GM21717 (cell line): Measurements from ENCODE around the gene OR56B1.
A peak's percentile ranks its signal among the peaks of the same experiment; 100 is the strongest.
"Not testable (repeated sequence)": the region's sequence is repeated elsewhere in the genome, so short reads cannot be mapped to it uniquely, and the experiment has no call there.

Experiments used
- ATAC-seq: cut with Tn5 transposase; IDR thresholded peaks from one replicate; pipeline ENCODE4 v1.9.1; 2021; ENCODE audit warnings: mild to moderate bottlenecking, moderate library complexity; ENCODE audit not compliant: unreplicated experiment

OR56B1 gene, protein sequence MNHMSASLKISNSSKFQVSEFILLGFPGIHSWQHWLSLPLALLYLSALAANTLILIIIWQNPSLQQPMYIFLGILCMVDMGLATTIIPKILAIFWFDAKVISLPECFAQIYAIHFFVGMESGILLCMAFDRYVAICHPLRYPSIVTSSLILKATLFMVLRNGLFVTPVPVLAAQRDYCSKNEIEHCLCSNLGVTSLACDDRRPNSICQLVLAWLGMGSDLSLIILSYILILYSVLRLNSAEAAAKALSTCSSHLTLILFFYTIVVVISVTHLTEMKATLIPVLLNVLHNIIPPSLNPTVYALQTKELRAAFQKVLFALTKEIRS

DNA sequence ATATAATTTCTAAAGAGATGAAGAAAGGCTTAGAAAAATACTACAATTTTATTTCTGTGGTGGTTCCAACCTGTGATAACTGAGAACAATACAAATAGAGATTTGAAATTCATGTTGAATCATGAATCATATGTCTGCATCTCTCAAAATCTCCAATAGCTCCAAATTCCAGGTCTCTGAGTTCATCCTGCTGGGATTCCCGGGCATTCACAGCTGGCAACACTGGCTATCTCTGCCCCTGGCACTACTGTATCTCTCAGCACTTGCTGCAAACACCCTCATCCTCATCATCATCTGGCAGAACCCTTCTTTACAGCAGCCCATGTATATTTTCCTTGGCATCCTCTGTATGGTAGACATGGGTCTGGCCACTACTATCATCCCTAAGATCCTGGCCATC lies at the start of gene OR56B1:
OR56B1 (plus strand) TSS at position 53 of the 400 bp plus-strand sequence; CDS start at position 122, 69 bp downstream.
- no peak for ATAC-seq

DNA sequence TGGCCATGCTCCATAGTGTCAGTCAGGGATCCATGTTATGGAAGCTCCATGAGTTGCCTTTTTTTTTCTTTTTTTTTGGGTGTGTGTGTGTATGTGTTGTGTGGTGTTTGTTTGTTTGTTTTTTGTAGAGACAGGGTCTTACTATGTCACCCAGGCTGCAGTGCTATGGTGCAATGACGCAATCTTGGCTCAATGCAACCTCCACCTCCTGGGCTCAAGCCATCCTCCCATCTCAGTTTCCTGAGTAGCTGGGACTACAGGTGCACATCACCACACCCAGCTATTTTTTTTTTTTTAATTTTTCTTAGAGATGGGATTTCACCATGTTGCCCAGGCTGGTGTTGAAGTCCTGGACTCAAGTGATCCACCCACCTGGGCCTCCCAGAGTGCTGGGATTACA lies 47.8 kb upstream of the OR56B1 start:
- no peak for ATAC-seq

DNA sequence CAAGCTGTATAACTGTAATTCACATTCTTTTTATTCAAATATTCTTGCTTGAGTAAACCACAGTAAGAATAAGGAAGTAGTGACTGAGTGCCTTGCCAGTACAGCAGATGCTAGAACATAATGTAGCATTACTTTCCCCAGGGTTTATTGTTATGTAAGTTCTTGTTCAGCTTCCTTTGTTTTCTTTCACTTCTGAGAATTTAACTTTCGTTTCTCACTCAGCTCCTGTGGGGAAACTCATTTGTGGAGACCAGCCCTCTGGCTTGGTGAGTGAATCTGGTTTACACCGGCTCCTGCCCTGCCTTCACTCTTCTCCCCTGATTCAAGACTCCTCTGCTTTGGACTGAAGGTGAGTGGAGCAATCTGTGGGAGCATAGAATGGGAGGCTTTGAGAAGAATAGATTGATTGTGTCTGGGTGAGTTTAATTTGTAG lies 46.7 kb upstream of the OR56B1 start, which contains the start of gene TRIM22:
TRIM22 (plus strand) TSS at position 240 of the 433 bp plus-strand sequence. CDS start 6,443 bp downstream, outside the sequence.
- peak; percentile 85 for ATAC-seq

DNA sequence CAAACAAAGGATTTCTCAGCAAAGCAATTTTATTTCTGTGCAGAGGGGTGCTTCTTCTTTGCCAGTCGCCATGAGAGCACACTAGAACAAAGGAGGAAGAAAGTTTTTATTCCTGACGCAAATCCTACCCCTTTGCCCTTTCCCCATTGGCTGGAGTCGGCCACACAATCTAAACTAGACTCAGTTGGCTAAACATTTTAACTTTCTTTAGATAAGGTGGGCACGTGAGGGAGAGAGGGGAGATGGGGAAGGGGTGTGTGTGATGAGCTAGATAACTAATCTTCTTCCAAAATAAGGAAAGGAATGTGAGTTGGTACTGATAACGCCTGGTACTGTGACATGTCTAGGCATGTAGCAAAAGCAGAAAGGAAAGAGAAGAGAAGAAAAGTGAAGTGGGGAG lies 46.0 kb upstream of the OR56B1 start:
- no peak for ATAC-seq

DNA sequence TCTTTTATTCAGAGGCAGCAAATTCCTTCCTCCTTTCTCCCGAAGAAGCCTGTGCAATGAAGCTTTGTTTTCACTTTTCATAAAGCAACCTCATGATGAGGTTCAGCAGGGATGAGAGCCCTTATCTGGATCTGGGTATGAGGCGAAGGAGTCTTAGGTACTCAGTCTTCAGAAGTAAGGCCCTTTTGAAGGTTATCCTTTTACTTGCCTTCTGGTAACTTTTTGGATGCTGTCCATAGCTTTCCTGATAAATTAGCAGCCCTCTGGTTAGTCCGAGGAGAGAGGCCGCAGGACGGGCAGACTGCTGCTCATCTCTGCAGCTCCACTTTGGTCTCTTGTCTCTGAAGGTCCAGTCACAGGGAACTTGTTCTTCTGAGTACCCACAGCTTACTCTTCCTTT lies 45.5 kb upstream of the OR56B1 start:
- ATAC-seq = no peak

DNA sequence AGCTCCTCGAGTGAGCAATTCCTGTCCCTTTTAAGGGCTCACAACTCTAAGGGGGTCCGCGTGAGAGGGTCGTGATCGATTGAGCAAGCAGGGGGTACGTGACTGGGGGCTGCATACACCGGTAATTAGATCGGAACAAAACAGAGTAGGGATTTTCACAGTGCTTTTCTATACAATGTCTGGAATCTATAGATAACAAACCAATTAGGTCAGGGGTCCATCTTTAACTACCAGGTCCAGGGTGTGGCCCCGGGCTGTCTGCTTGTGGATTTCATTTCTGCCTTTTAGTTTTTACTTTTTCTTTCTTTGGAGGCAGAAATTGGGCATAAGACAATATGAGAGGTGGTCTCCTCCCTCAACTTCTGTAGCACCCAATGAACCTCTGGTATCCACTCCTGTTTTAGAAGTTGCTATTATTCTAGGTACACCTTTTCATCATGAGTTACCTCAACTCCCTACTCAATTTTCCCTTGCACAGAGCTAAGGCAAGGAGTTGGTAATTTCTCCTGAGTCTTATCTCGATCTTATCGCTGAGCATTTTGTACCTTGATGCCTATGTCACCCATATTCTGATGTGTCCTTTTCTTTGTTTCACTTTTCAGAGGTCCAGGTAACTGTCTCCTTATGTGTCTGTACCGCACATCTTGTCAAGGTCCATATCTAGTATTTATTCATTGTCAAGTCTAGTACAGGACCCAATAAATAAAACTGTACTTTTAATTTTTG lies 44.8 kb upstream of the OR56B1 start:
- ATAC-seq = not testable (repeated sequence)

DNA sequence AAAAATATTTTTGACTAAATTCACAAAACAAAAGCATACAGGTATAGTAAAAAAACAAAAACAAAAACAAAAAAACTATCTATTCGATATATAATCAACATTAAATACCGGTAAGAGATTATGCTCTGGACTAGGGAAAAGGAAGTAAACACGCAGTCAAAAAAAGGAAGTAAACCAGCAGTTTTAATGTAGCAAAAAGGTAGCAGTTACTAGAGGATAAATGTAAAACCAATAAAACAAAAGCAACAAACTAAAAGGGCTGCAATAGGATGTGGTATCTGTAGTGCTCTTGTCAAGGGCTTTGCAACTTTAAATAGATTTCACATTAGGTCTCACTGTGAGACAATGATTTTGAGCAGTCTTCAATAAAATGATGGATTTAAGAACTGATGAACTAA lies 44.3 kb upstream of the OR56B1 start:
- ATAC-seq = no peak

DNA sequence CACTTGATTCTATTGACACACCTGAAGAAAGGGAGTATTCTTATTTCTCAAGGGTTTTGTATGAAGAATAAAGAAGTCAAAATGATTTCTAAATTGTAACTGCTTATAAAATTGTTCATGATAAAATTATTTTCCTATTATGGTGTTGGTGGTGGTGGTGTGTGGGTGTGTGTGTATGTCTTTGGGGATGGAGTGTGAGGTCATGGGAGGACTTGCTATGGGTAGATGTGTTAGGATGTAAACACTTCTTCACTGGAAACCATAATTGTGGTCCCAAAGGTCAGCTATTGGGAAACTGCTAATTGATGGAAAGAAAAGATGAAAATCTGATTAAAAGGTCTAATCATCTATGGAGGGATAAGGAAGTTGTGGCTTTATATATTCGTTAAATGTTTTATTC lies 41.6 kb upstream of the OR56B1 start:
- no peak for ATAC-seq

DNA sequence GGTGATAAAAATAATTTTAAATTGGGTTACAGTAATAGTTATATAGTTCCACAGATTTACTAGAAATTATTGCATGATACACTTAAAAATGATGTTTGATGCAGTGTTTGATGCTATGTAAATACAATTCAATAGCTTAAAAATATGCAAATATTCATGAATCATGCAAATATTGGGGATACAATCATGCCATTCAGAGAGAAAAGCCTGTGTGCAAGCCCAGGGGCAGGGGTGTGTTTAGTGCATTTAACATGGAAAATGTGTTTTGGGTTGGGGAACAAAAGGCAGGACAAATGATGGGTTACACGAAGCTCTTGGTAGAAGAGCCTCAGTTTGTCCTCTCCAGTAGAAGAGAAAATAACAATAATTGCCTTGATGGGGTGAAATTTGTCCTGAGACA lies 40.7 kb upstream of the OR56B1 start:
- ATAC-seq = no peak

DNA sequence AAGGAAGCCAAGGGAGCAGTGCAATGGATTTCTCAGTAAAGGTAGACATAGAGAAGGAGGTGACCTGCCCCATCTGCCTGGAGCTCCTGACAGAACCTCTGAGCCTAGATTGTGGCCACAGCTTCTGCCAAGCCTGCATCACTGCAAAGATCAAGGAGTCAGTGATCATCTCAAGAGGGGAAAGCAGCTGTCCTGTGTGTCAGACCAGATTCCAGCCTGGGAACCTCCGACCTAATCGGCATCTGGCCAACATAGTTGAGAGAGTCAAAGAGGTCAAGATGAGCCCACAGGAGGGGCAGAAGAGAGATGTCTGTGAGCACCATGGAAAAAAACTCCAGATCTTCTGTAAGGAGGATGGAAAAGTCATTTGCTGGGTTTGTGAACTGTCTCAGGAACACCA lies 40.0 kb upstream of the OR56B1 start:
- no peak for ATAC-seq

DNA sequence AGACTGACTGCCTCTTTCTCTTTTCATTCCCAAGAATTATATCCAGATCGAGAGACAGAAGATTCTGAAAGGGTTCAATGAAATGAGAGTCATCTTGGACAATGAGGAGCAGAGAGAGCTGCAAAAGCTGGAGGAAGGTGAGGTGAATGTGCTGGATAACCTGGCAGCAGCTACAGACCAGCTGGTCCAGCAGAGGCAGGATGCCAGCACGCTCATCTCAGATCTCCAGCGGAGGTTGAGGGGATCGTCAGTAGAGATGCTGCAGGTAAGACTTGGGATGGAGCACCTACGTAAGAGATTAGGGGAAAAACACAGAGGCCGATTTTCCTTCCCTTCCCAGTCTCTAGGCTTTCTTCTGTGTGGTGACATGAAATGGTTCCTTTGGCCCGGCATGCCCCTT lies 38.0 kb upstream of the OR56B1 start:
- ATAC-seq = no peak

DNA sequence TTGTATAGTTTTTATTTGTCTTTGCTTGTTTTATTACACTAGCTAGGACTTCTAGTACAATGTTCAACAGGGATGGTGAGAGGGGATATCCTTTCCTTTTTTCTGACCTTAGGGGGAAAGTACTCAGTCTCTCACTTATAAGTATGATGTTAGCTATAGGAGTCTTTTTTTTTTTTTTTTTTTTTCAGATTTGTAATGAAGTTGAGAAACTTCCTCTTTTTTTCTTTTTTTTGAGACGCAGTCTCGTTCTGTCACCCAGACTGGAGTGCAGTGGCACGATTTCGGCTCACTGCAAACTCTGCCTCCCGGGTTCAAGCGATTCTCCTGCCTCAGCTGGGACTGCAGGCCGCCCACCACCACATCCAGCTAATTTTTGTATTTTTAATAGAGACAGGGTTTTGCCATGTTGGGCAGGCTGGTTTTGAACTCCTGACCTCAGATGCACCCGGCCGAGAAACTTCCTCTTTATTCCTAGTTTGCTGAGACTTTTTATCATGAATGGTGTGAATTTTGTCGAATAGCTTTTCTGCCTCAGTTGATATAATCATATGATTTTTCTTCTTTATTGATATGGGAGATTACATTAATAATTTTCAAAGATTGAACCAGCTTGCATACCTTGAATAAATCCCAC lies 35.7 kb upstream of the OR56B1 start:
- no peak for ATAC-seq

DNA sequence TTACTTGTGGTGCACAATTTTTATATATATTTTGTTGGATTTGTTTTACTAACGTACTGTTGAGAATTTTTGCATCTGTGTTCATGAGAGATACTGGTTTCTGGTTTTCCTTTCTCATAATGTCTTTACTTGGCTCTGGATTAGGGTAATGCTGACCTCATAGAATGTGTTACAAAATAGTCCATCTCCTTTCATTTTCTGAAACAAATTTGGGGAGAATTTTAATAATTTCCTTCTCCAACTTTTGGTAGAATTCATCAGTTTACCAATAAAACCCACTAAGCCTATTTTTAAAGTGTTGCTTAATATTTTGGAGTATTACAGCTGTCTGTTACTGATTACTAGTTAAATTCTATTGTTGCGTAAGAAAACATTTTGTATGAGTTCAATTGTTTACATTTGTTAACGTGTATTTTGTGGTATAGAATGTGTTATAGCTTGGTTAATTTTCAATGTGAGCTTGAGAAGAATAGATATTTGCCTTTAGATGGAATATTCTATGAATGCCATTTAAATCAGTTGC lies 35.1 kb upstream of the OR56B1 start:
- ATAC-seq = no peak

DNA sequence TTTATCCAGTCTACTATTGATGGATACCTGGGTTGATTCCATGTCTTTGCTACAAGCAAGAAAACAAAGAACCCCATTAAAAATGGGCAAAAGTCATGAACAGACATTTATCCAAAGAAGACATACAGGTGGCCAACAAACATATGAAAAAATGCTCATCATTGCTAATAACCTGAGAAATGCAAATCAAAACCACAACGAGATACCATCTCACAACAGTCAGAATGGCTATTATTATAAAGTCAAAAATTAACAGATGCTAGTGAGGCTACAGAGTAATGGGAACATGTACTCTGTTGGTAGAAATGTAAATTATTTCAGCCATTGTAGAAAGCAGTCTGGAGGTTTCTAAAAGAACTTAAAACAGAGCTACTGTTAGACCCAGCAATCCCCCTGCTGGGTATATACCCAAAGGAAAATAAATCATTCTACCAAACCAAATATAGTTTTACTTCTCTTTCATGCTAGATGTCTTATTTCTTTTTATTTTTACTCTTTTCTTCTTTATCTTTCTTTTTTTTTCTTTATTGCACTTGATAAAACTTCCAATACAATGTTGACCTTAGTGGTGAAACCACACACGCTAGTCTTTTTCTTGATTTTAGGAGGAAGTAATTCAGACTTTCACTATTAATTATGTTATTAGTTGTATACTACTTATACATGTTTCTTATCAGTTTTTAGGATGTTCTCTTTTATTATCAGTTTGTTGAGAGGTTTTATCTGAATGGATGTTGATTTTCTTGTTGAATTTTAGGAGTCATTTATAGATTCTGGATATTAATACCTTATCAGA lies 32.3 kb upstream of the OR56B1 start:
- peak; percentile 51 for ATAC-seq

DNA sequence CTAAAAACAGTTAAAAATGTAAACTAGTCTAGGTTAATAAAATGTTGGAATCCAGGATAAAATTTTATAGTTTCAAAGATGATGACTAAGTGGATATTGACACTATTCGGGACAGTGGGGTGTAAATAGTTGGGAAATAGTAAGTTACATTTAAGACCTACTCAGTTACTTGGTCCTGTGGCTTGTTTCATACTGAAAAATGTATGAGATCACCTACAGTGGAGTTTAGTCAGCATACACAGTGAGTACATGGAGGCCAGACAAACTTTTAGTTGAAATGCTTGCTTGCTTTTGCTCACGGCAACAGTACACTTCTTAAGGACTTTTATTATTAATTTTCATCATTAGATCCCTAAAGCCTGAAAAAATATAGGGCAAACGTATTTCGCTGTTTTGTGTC lies 30.6 kb upstream of the OR56B1 start:
- ATAC-seq = no peak

DNA sequence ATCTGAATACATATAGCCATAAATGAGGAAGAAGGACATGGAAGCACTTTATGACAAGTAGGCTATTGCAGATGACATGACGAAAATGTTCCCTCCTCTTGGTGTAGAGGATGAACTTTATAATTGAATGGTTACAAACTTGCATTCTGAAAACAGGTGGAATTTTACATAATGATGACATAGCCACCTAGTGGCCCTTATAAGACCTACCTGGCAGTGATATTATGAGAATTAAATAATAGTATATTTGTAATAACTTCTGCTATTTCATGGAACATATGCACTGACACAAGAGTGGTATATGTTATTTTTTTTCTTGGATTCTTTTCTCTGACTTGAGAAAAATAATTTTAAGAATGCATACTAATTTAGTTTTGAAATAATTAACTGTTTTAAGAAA lies 23.7 kb upstream of the OR56B1 start:
- ATAC-seq = no peak

DNA sequence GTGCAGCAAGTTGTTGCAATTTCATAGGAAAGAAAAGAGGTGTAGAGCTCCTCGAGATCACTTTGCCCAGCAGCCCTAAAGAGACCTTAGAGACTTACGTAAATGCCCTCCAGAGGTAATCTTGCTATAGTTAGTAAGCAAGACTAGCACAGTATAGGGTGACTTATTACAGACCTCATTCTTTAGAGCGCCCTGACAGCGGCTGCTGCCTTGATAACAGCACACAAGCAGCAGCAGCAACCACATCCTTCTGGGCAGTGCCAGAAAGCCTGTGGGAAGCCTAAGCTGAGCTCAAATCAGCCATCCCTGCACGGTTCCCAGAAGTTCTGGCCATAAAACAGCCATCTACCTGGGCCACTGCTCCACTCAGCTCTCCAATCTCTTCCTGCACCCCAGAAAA lies 22.6 kb upstream of the OR56B1 start:
- no peak for ATAC-seq

DNA sequence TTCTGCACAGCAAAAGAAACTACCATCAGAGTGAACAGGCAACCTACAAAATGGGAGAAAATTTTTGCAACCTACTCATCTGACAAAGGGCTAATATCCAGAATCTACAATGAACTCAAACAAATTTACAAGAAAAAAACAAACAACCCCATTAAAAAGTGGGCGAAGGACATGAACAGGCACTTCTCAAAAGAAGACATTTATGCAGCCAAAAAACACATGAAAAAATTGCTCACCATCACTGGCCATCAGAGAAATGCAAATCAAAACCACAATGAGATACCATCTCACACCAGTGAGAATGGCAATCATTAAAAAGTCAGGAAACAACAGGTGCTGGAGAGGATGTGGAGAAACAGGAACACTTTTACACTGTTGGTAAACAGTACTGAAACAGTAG lies 19.7 kb upstream of the OR56B1 start:
- ATAC-seq = not testable (repeated sequence)

DNA sequence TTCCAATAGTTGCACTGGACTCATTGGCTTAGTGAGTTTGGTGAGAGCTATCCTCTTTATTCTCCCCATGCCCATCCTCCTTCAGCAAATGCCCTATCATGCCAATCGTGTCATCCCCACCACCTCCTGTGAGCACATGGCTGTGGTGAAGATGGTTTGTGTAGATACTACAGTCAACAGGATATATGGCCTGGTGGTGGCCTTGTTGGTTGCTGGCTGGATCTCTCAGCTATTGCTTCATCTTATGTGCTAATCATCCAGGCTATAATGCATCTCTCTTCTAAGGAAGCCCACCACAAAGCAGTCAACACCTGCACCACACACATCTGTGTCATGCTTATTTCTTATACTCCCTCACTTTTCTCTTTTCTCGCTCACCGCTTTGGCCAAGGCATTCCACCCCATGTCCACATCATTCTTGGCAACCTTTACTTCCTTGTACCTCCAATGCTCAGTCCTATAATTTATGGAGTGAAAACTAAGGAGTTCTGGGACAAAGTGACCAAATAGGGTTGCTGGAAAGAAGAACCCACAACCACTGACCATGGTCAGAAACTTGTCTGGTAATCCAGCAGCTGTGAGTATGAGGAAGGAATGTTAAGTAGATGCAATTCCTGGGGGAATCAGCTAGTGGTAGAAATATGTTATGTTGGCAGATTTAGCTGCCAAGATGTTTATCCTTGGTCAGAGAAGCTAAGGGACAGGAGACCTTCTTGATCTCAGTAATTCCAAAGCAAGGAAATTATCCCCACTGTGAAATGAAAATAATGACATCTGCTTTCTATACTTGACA lies 16.3 kb upstream of the OR56B1 start:
- no peak for ATAC-seq

DNA sequence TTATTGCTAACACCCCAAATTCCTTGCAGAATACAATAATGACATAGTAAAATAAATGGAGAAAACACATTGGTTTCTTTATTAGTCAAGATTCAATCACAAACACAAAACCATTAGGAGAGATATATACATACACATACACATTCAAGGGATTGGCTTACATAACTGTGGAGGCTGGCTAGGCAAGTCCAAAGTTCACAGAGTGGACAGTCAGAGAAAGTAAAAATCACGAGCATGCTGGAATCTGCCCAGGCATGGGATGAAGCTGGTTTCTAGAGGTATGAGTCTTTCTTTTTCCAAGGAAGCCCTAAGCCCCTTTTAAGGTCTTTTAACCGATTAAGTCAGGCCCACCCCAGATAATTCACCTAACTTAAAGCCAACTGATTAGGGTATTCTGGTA lies 13.6 kb upstream of the OR56B1 start:
- no peak for ATAC-seq
